Measurements from ENCODE around the gene ALDH2.
"Not testable (repeated sequence)": the region's sequence is repeated elsewhere in the genome, so short reads cannot be mapped to it uniquely, and the experiment has no call there.

ALDH2 gene

GRCh38 chr12:111758120-111758561, 8.6 kb upstream of the ALDH2 start:
- in situ Hi-C loops (cut with HindIII; ENCODE audit: low sequenced_read_pairs): no loop called here

- in situ Hi-C loops (cut with HindIII; ENCODE audit: low sequenced_read_pairs): no loop called here
Measured at GRCh38 chr12:111759271-111759670, 7.5 kb upstream of the ALDH2 start.

DNA sequence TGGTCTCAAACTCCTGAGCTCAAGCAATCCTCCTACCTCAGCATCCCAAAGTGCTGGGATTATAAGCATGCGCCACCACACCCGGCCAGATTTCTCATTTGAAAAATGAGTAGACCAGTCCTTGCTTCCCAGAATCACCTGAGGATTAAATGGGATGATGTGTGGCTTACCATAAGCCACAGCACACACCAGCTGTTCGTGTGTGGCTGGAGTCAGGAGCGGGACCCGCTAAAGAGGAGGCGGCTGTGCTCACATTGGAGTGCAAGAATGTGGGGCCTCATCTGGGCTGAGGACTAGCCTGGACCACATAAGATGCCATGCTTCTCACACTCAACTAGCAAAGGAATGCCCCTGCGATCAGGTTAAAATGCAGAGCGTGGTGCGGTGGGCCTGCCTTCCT, 6.7 kb upstream of the ALDH2 start:
- in situ Hi-C loops (cut with HindIII; ENCODE audit: low sequenced_read_pairs): no loop called here

DNA sequence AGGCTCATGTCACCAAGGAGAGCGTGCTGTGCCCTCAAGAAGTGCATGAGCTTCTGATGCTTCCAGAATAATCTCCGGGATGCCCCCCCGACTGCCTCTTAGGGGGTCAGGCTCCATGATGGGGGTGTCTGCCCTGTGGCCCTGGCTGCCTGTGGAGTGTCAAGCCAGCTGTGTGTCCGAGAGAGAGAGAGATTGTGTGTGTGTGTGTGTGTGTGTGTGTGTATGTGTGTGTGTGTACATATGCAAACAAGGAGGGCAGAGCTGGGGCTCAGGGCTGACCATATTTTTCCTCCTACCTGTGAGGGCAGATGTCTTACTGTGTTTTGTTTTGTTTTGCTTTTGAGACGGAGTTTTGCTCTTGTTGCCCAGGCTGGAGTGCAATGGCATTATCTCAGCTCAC, 5.6 kb upstream of the ALDH2 start:
- in situ Hi-C loops (cut with HindIII; ENCODE audit: low sequenced_read_pairs): no loop called here

- in situ Hi-C loops (cut with HindIII; ENCODE audit: low sequenced_read_pairs): no loop called here
Measured at GRCh38 chr12:111761706-111762105, 5.0 kb upstream of the ALDH2 start.

- in situ Hi-C loops (cut with HindIII; ENCODE audit: low sequenced_read_pairs): not testable (repeated sequence)
Measured at GRCh38 chr12:111763552-111763951, 3.2 kb upstream of the ALDH2 start.

GRCh38 chr12:111764120-111764821, 2.5 kb upstream of the ALDH2 start:
- in situ Hi-C loops (cut with HindIII; ENCODE audit: low sequenced_read_pairs): no loop called here

DNA sequence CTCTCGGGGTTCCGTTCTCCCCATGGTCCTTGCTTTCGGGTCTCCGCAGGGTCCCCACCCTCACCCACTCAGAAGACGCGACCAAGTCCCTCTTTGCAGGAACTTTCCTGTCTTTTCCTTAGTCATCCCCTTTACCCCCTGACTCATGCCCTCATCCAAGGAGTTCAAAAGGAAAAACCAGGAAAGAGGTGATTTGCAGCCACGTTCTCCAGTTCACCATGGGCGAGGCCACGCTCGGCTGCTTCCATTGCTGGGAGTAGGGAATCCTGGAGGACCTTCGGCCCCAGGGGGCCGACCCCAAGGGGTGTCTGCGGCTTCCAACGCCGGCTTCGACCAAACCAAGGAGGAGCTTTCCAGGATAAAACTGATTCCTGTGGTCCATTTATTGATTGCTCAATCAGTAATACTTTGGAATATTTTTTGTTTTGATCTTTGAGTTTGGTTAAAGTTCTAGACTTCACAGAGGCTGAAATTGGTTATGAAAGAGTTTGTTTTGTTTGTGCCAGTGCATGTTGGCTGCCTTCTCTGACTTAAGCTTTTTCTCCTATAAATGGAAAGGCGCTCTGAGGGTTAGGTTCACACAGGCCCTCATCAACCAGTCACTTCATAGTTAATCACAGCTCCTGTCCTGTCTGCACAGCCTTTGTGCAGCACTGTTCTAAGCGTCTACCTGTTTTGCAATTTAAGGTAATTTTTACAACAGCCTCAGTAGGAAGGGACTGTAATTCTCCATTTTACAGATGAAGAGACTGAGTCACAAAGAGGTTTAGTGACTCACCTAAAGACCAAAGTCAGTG, 827 bp downstream of the ALDH2 start:
- in situ Hi-C loops (cut with HindIII; ENCODE audit: low sequenced_read_pairs): no loop called here

DNA sequence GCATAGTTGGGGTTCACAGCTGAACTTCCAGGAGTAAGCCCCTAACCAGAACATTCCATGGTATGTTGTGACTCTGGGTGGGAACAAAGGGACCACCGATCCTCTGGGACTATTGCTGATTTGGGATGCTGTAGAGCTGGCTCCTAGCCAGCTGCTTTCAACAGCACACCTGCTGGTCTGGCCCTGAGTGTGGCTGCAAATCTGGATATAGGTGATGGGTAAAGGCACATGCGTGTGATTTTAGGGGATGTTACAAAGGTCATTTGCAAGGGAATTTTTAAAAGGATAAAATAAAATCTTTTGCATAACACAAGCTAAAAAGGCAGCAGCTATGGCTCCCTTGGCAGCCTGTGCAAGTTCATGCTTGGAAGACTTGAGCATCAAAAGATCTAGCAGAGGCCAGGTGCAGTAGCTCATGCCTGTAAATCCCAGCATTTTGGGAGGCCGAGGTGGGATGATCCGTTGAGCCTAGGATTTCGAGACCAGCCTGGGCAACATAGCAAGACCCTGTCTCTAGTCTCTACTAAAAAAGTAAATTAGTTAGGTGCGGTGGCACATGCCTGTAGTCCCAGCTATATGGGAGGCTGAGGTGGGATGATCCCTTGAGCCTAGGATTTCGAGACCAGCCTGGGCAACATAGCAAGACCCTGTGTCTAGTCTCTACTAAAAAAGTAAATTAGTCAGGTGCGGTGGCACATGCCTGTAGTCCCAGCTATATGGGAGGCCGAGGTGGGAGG, 1.6 kb downstream of the ALDH2 start:
- in situ Hi-C loops (cut with HindIII; ENCODE audit: low sequenced_read_pairs): no loop called here

DNA sequence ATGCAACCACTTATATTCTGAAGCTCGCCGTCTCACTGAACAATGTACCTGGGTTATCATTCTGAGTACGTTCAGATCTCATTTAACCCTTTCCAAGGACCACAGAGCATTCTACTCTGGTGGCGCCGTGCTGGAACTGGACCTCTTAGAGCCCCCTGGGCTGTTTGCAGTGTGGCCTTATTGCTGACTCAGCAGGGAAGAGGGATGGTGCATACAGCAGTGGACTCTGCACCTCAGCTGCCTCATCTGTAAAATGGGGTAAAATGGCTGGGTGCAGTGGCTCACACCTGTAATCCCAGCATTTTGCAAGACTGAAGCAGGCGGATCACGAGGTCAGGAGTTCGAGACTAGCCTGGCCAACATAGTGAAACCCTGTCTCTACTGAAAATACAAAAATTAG, 2.9 kb downstream of the ALDH2 start:
- in situ Hi-C loops (cut with HindIII; ENCODE audit: low sequenced_read_pairs): no loop called here

DNA sequence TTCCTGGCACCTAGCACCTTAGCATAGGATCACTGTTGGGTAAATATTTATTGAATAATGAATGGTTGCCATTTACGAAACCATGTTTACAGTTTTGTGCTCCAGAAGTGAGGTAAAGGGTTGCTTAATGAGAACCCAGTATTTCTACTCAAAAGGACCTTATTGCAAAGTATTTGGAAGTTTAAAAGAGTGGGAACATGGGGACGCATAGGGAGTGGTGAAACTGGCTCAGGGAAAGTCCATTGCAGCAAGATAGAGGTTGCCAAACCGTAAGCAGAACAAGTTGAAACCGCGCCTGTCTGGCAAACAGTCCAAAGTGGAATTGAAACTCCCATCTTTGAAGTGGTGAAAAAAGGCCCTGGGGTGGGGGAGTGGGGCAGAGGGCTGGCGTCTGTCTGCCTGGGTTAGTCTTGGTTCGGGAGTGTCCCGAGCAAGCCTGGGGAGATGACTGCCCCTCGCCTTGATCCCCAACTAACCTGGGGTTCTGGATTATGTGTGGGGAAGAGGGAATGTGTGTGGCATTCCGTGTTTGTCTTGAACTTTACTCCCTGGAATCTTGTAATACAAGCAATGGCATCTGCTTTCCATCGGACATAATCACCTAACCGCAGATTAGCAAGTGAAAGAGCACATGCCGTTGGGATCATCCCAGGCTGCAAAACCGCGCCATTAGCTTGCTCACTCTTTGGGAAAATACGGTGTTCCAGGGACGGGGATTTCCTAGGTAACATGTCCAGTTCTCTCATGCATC, 7.2 kb downstream of the ALDH2 start:
- in situ Hi-C loops (cut with HindIII; ENCODE audit: low sequenced_read_pairs): no loop called here

GRCh38 chr12:111775205-111776193, 8.8 kb downstream of the ALDH2 start:
- in situ Hi-C loops (cut with HindIII; ENCODE audit: low sequenced_read_pairs): no loop called here

GRCh38 chr12:111776836-111777344, 10.2 kb downstream of the ALDH2 start:
- in situ Hi-C loops (cut with HindIII; ENCODE audit: low sequenced_read_pairs): no loop called here

GRCh38 chr12:111777345-111778045, 10.8 kb downstream of the ALDH2 start:
- in situ Hi-C loops (cut with HindIII; ENCODE audit: low sequenced_read_pairs): no loop called here

DNA sequence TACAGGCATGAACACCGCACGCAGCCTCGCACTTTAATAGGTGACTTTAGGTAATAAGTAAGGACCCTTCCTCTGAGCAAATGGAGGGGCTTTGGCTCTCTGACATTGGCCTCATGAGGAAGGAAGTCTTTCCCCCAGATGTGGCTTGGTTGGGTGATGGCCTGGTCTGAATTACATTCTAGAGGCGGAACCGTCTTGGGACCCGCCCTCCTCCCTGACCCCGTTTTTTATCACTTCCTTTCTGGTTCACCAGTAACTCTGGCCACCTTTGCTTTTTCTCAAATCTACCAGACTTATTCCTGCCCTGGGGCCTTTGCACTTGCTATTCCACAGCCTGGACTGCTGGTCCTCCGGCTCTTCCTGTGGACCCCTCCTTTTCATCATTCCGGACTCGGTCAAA, 13.4 kb downstream of the ALDH2 start:
- in situ Hi-C loops (cut with HindIII; ENCODE audit: low sequenced_read_pairs): no loop called here

- in situ Hi-C loops (cut with HindIII; ENCODE audit: low sequenced_read_pairs): no loop called here
Measured at GRCh38 chr12:111780615-111781014, 13.9 kb downstream of the ALDH2 start.

GRCh38 chr12:111781085-111781658, 14.4 kb downstream of the ALDH2 start:
- in situ Hi-C loops (cut with HindIII; ENCODE audit: low sequenced_read_pairs): no loop called here

DNA sequence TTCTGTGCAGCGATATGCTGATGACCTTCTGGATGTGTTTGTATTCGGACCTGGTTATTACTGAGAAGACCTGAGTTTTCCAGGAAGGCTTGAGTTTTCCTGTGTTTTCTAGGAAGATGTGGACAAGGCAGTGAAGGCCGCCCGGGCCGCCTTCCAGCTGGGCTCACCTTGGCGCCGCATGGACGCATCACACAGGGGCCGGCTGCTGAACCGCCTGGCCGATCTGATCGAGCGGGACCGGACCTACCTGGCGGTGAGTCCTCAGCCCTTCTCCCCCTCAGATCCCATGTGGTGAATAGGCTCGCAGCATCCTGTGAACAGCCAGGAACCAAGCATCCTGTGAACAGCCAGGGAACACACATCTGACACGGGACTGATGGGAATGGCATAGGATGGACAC, 16.3 kb downstream of the ALDH2 start:
- in situ Hi-C loops (cut with HindIII; ENCODE audit: low sequenced_read_pairs): no loop called here

- in situ Hi-C loops (cut with HindIII; ENCODE audit: low sequenced_read_pairs): no loop called here
Measured at GRCh38 chr12:111784953-111785352, 18.2 kb downstream of the ALDH2 start.

Data from endothelial cell of hepatic sinusoid (primary cell).